Measurements from ENCODE around the gene BMP8B. TPM values are rescaled to one million over a fixed set of nuclear protein-coding genes. Genes with fewer than 3 reads are reported as not detected.

Gene BMP8B
- total and polyA plus RNA-seq, 12 donors, result 0.07 to 0.79 (median 0.22) TPM

- H3K27ac ChIP-seq, result peak overlapping the region in 1 of 10 donors; percentile 39
These were observed 35.3 kb downstream of the BMP8B start for GRCh38 chr1:39753132-39754025.

GRCh38 chr1:39752703-39753102 lies 36.0 kb downstream of the BMP8B start:
- Histone ChIP-seq H3K9me3 (no peaks in the 10 kb centered on the region), H3K27ac (no peak overlapping the region), H3K36me3 (peaks cover 0 to 100% (median 59%) of the 10 kb centered on the region in 9 donors), H3K4me3 (no peak overlapping the region), H3K4me1 (peaks cover 0 to 6% (median 0%) of the 10 kb centered on the region in 9 donors), H3K27me3 (no peaks in the 10 kb centered on the region)
- intact Hi-C loops (cut with DNase I), result no loop called here
- no peak for TF ChIP-seq CTCF (IDR thresholded peaks at IDR 0.05)
- WGBS, 2 donors, result 83 to 85% methylated on average over 6 of the region's 6 CpGs
- DNase-seq (no peak), ATAC-seq (peak in 1 of 8 donors; percentile 20)

More at GRCh38 chr1:39753132-39754025, 35.3 kb downstream of the BMP8B start:
- Histone ChIP-seq H3K27me3 (no peaks in the 10 kb centered on the region), H3K36me3 (peaks cover 0 to 100% (median 55%) of the 10 kb centered on the region in 9 donors), H3K9me3 (no peaks in the 10 kb centered on the region), H3K4me3 (no peak overlapping the region), H3K4me1 (peaks cover 0 to 6% (median 0%) of the 10 kb centered on the region in 9 donors)
- no peak for DNase-seq
- no peak for ATAC-seq
- 94% methylated on average over 16 of the region's 16 CpGs for WGBS, 2 donors
- TF ChIP-seq CTCF (IDR thresholded peaks at IDR 0.05), result no peak
- intact Hi-C loops (cut with DNase I), result no loop called here

- Histone ChIP-seq H3K27ac (no peak overlapping the region), H3K9me3 (no peaks in the 10 kb centered on the region), H3K4me1 (peaks cover 0 to 6% (median 0%) of the 10 kb centered on the region in 9 donors), H3K36me3 (peaks cover 0 to 100% (median 59%) of the 10 kb centered on the region in 9 donors), H3K4me3 (no peak overlapping the region), H3K27me3 (no peaks in the 10 kb centered on the region)
- intact Hi-C loops (cut with DNase I), result no loop called here
- TF ChIP-seq CTCF (IDR thresholded peaks at IDR 0.05), result no peak
- ATAC-seq (no peak), DNase-seq (no peak)
- 94 to 97% methylated on average over 7 of the region's 7 CpGs for WGBS, 2 donors
These were observed 37.1 kb downstream of the BMP8B start for GRCh38 chr1:39751595-39751994.

GRCh38 chr1:39745016-39745670 lies 43.5 kb downstream of the BMP8B start:
- Histone ChIP-seq H3K4me3 (no peak overlapping the region), H3K36me3 (peaks cover 0 to 100% (median 62%) of the 10 kb centered on the region in 9 donors), H3K9me3 (no peaks in the 10 kb centered on the region), H3K4me1 (peaks cover 0 to 5% (median under 1%) of the 10 kb centered on the region in 9 donors), H3K27ac (no peak overlapping the region), H3K27me3 (no peaks in the 10 kb centered on the region)
- TF ChIP-seq CTCF (IDR thresholded peaks at IDR 0.05), result no peak
- WGBS, 2 donors, result 93 to 94% methylated on average over 16 of the region's 16 CpGs
- DNase-seq, result no peak
- intact Hi-C loops (cut with DNase I), result no loop called here
- ATAC-seq, result peak in 1 of 8 donors; percentile 12
